ENCODE results near the gene ZNF292. TPM values are rescaled to one million over a fixed set of nuclear protein-coding genes. Genes with fewer than 3 reads are reported as not detected.

Gene ZNF292
- total and polyA plus RNA-seq, 2 donors (not counting 3 experiments of a cell fraction or from before 2014, with no cell fraction given), result 3.5 to 24.9 TPM

GRCh38 chr6:87279196-87279595 lies 123.8 kb downstream of the ZNF292 start:
- intact Hi-C loops (cut with micrococcal nuclease), result no loop called here
- no peak overlapping the region for H3K4me2 ChIP-seq (ENCODE audit: insufficient read depth, low read length)
- no peak overlapping the region for H2AFZ ChIP-seq (ENCODE audit: low read depth, low read length)
- peaks cover 3 to 4% of the 10 kb centered on the region in 2 experiments for H3K27me3 ChIP-seq (ENCODE audit: control insufficient read depth in 2 of 2, insufficient read depth in 2 of 2, low read length in 2 of 2)
- TF ChIP-seq POLR2AphosphoS5 (IDR thresholded peaks at IDR 0.05; ENCODE audit: insufficient read depth, low read depth, low read length) (no peak), MYC (IDR thresholded peaks at IDR 0.05; ENCODE audit: low read depth, low read length) (no peak), CTCF (IDR thresholded peaks at IDR 0.05; ENCODE audit: extremely low read depth in 1 of 2, insufficient read depth in 1 of 2, low read depth in 1 of 2, low read length in 2 of 2) (no peak), FOS (IDR thresholded peaks at IDR 0.05; ENCODE audit: borderline replicate concordance, insufficient read depth, low read length) (no peak), GATA2 (IDR thresholded peaks at IDR 0.05; ENCODE audit: insufficient read depth, insufficient read length, low read depth, low read length) (no peak), MAX (IDR thresholded peaks at IDR 0.05; ENCODE audit: insufficient read depth, insufficient read length) (no peak), EZH2 (IDR thresholded peaks at IDR 0.05; ENCODE audit: borderline replicate concordance, low read depth, low read length, severe bottlenecking) (no peak), JUN (IDR thresholded peaks at IDR 0.05; ENCODE audit: borderline replicate concordance, insufficient read depth, insufficient read length, low read depth) (no peak), POLR2A (IDR thresholded peaks at IDR 0.05; ENCODE audit: low read depth, low read length) (no peak)
- no TSS peak for BruUV-seq (replicated peaks)
- no peaks in the 10 kb centered on the region for H3K9me3 ChIP-seq (replicated peaks; ENCODE audit: control insufficient read depth, insufficient read depth, low read length)
- FAIRE-seq (no peak), DNase-seq (ENCODE audit: low read depth, low spot score) (no peak)
- CTCF ChIA-PET, result interaction anchor here (1.2 kb wide), 1 partner anchor 13 kb away, joined by 3 read pairs; no protein-coding TSS in a partner anchor
- no peaks in the 10 kb centered on the region for H4K20me1 ChIP-seq (replicated peaks; ENCODE audit: control insufficient read depth, extremely low read depth, insufficient read depth, low read length)
- no peaks in the 10 kb centered on the region for H3K79me2 ChIP-seq (ENCODE audit: control insufficient read depth, insufficient read depth, low read length)
- H3K4me3 ChIP-seq (replicated peaks in 1 of 3; ENCODE audit: insufficient read depth in 1 of 3, low read depth in 1 of 3, low read length in 3 of 3), result no peak overlapping the region
- no peak overlapping the region for H3K9ac ChIP-seq (replicated peaks; ENCODE audit: extremely low read depth, insufficient read depth, low read length)
- H3K36me3 ChIP-seq (ENCODE audit: control insufficient read depth in 2 of 2, extremely low read depth in 1 of 2, insufficient read depth in 2 of 2, low read length in 2 of 2), result no peaks in the 10 kb centered on the region
- POLR2A ChIA-PET, result no interaction called here
- H3K4me1 ChIP-seq (ENCODE audit: control insufficient read depth, extremely low read depth, insufficient read depth, low read length), result no peaks in the 10 kb centered on the region
- dilution Hi-C loops (cut with MboI; ENCODE audit: extremely low pct_ligation_motif_present, low sequenced_read_pairs), result no loop called here
- H3K9me1 ChIP-seq (replicated peaks; ENCODE audit: control insufficient read depth, extremely low read depth, insufficient read depth, low read length), result no peaks in the 10 kb centered on the region
- no peak overlapping the region for H3K27ac ChIP-seq (ENCODE audit: insufficient read depth, low read depth, low read length)
